Endometrium (tissue), 2 donors: ENCODE measurements around the gene CARHSP1.
"Not testable (repeated sequence)": the region's sequence is repeated elsewhere in the genome, so short reads cannot be mapped to it uniquely, and the experiment has no call there.

Source experiments
- FAIRE-seq: peaks from 2 replicates; lab custom pipeline; 2012; peaks lifted over from hg19 to GRCh38; lab: Jason Lieb, UNC
- donor health status: control.
- donor health status: control.

Gene CARHSP1

DNA sequence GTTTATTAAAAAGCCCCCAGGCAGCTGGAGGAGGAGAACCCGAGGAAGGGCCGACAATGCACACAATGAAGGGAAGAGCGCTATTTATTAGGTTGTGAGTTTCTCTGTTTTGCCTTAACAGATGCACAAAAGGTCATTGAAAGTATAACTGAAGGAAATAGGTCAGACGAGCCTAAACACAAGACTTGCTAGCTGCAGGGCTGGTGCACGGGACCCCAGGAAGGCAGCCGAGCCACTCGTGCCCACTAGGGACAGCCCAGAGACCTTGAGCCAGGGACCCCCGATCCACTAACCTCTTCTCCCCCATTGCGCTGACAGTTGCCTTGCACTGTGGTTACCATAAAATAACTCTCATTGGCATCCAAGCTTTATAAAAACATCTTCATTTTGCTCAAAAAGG, 24.6 kb upstream of the CARHSP1 start:
- FAIRE-seq, result no peak

GRCh38 chr16:8892101-8892575, 23.3 kb upstream of the CARHSP1 start:
- no peak for FAIRE-seq

DNA sequence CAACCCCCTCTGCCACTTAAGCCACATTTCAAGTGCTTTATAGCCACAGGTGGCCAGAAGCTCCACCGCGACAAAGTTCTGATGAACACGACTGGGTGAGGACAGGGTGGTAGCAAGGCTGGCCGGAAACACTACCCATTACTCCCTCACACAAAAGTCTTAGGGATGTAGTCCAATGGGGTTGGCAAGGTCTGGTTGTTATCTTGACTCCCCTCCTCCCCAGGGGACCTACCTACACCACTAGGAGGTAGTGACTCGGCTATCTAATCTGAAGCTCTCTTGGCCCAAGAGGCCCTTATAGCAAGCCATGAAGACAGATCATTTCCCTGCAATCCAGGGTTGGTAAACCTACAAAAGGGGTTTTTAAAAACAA, 21.7 kb upstream of the CARHSP1 start:
- no peak for FAIRE-seq

DNA sequence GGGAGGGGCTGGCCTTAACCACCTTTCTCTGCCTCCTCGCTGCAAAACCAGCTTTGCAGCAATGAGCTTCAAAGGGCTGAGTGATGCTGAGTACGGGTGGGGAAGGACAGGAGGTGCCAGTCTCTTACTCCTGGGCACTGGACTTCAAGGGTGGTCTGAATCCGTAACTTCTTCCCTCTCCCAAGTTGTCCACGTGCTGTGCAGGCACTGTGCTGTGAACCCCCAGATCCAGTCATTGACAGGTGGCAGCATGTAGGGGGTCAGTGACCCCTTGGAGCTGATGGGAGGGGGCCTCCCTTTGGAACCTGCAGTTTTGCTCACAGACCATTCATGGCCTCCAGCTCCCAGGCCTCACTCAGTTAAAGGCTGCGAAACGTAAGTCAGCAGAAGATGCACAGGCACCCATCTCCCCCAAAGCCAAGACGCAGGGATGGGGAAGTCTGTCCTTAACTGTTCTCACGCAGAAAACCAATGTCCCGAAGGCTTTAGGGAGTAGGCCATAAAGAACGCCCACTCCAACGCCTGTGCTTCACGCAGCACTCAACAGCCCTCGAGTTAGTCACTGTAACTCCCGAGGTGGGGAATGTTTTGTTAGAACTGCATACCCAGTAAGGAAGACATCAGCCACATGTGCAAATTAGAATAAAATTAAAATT, 21.2 kb upstream of the CARHSP1 start:
- no peak for FAIRE-seq

- FAIRE-seq, result no peak
These were observed 20.4 kb upstream of the CARHSP1 start for GRCh38 chr16:8888951-8889892.

DNA sequence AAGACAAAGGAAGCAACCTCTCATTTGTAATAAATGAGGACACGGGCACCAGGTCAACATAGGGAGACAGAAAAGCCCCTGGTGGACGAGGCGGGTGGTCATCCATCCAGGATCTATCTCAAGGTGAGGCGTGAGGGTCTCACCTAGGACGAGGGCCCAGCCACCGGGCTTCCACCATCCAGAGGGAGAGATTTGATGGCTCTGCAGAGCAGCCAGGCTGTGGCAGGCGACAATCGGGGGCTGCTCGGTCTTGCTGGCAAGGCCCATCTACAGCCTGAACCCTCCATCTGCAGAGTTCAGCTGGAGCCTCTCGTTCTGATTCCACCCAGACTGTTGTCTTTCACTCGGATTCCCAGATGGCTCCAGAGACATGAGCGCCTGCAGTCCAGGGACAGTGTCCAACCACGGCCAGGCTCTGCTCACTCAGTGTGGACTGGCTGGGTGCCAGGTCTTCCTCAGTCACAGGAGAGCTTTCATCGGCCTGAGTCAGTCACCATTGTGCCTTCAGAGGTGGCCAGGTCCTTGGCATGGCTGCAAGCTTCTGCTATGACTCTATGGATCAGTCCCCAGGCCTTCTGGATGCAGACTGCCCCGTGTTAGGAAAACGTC, 19.2 kb upstream of the CARHSP1 start:
- no peak for FAIRE-seq

- no peak for FAIRE-seq
These were observed 18.6 kb upstream of the CARHSP1 start for GRCh38 chr16:8887431-8887765.

GRCh38 chr16:8886593-8887430, 18.0 kb upstream of the CARHSP1 start:
- FAIRE-seq, result no peak

GRCh38 chr16:8885674-8886592, 17.1 kb upstream of the CARHSP1 start:
- FAIRE-seq, result no peak

DNA sequence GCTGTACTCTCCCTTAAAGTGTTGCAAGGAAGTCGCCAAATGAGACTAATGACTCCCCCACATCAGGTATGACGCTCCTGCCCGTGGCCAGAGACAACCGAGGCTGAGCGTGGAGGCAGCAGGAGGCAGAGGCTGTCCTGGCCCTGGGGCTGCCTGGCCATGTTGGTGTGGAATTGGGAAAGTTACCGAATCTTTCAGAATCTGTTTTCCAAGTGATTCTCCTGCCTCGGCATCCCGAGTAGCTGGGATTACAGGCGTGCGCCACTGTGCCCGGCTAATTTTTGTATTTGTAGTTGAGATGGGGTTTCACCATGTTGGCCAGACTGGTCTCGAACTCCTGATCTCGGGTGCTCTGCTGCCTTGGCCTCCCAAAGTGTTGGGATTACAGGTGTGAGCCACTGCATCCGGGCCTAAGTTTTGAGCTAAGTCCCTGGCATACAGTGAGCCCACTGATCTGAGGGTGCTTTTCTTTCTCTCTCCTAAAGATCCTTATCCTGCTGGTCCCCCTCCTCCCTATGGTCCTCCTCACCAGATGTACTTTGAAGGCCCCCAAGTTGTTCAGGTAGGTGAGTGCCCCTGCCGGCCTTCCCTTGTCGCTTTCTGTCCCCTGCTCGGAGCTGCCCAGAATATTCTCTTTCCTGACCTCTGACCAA, 14.0 kb upstream of the CARHSP1 start:
- no peak for FAIRE-seq

GRCh38 chr16:8882041-8882617, 13.3 kb upstream of the CARHSP1 start, which contains the start of gene LITAFD:
Gene LITAFD, plus strand, starts transcription at chr16:8882351. Its CDS starts 2,005 bp downstream, at chr16:8884356.
- no peak for FAIRE-seq

- FAIRE-seq, result no peak
These were observed 12.2 kb upstream of the CARHSP1 start for GRCh38 chr16:8880839-8881510.

DNA sequence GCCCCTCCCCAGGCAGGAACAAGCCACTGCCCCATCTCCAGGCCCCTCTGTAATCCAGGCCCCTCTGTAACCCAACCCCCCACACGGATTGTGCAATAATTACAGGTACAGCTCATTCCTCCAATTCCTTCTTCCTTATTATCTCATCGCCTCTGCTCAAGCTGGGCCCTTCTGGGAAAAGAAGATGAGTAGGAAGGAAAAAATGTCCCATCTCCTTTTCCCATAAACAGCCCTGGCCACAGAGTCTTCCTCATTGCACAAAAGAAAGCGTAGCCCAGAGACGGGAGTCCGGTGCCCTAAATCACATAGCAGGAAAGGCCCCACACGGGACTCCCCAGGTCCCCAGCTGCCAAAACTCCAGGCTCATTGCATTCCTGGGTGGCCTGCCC, 9.7 kb upstream of the CARHSP1 start:
- no peak for FAIRE-seq

- no peak for FAIRE-seq
These were observed 9.2 kb upstream of the CARHSP1 start for GRCh38 chr16:8877894-8878522.

GRCh38 chr16:8875317-8875716, 6.5 kb upstream of the CARHSP1 start:
- not testable (repeated sequence) for FAIRE-seq

- no peak for FAIRE-seq
These were observed 5.6 kb upstream of the CARHSP1 start for GRCh38 chr16:8874388-8874787.

DNA sequence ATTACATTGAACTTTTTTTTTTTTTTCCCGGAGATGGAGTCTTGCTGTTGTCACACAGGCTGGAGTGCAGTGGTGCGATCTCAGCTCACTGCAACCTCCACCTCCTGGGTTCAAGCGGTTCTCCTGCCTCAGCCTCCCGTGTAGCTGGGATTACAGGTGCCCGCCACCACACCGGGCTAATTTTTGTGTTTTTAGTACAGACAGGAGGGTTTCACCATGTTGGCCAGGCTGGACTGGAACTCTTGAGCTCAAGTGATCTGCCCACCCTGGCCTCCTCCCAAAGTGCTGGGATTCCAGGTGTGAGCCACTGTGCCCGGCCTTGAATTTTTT, 5.0 kb upstream of the CARHSP1 start:
- not testable (repeated sequence) for FAIRE-seq

- no peak for FAIRE-seq
These were observed 4.4 kb upstream of the CARHSP1 start for GRCh38 chr16:8872967-8873865.
